ENCODE measurements around the gene RBMS1.

- no peak for TF ChIP-seq CTCF (IDR thresholded peaks at IDR 0.05 in 4 of 5, conservative IDR thresholded peaks at IDR 0.05 in 1 of 5)
- TF ChIP-seq POLR2A (IDR thresholded peaks at IDR 0.05): no peak
These were observed 125.7 kb downstream of the RBMS1 start for GRCh38 chr2:160367887-160368286.
